Tibial nerve (tissue), 4 donors: ENCODE measurements around the gene NDUFB2. TPM values are rescaled to one million over a fixed set of nuclear protein-coding genes. Genes with fewer than 3 reads are reported as not detected.
"Not testable (repeated sequence)": the region's sequence is repeated elsewhere in the genome, so short reads cannot be mapped to it uniquely, and the experiment has no call there.

Source experiments
- DNase-seq, 2 donors: peaks; one replicate each; pipeline ENCODE4 v3.0.0-alpha.2; 2019; ENCODE audit warnings: low spot score in 2 of 2
- H3K27ac ChIP-seq, 4 donors: fragments of 200-600 bp; sonication (generic) in 3 of 4; one replicate each; pipeline ENCODE4 v1.5.1; 2017 to 2019; ENCODE audit warnings: mild to moderate bottlenecking in 1 of 4
- H3K27me3 ChIP-seq, 2 donors: fragments of 200-600 bp; sonication (generic) in 1 of 2; one replicate each; pipeline versions ENCODE4 v1.5.1 to v1.6.0; 2017 to 2019
- H3K36me3 ChIP-seq, 3 donors: fragments of 200-600 bp; sonication (generic); one replicate each; pipeline ENCODE4 v1.5.1; 2018 to 2019
- H3K4me1 ChIP-seq, 4 donors: fragments of 200-600 bp; sonication (generic) in 3 of 4; one replicate each; pipeline ENCODE4 v1.5.1; 2017 to 2019
- H3K4me3 ChIP-seq, 4 donors: fragments of 200-600 bp; sonication (generic) in 3 of 4; one replicate each; pipeline ENCODE4 v1.5.1; 2017 to 2019; ENCODE audit warnings: mild to moderate bottlenecking in 1 of 4, moderate library complexity in 1 of 4
- H3K9me3 ChIP-seq, 4 donors: fragments of 200-600 bp; sonication (generic) in 3 of 4; one replicate each; pipeline ENCODE4 v1.5.1; 2017 to 2019
- CTCF ChIP-seq, 5 experiments: fragments of 200-600 bp in 3 of 5; fragments of 450-650 bp in 2 of 5; sonication (generic) in 3 of 5; IDR thresholded peaks; one replicate each; pipeline ENCODE4 v1.5.1; 2016 to 2019; ENCODE audit warnings: antibody characterized with exemption in 5 of 5, mild to moderate bottlenecking in 3 of 5, moderate library complexity in 2 of 5
- EP300 ChIP-seq, 2 donors: sonication (generic); formaldehyde crosslinking; IDR thresholded peaks; one replicate each; pipeline ENCODE4 v1.6.1; 2017; ENCODE audit warnings: antibody characterized with exemption in 2 of 2, mild to moderate bottlenecking in 1 of 2
- POLR2A ChIP-seq, 2 donors: fragments of 450-650 bp; IDR thresholded peaks; one replicate each; pipeline ENCODE4 v1.6.1; 2017; ENCODE audit warnings: antibody characterized with exemption in 2 of 2, mild to moderate bottlenecking in 2 of 2, moderate library complexity in 2 of 2
- WGBS, 2 donors: methylation state at CpG; one replicate each; pipeline ENCODE4 v1.1.5; 2018; 5-methylcytosine and 5-hydroxymethylcytosine counted together
- total RNA-seq, 4 donors: library from RNA; depleted of rRNA; stranded (reverse); fragments of >200 nt; gene quantifications; one replicate each; pipeline ENCODE4 v1.1.0, GENCODE V29; 2016

Gene NDUFB2
- total RNA-seq, 4 donors from 2014 or later = 122 to 288 (median 162) TPM

DNA sequence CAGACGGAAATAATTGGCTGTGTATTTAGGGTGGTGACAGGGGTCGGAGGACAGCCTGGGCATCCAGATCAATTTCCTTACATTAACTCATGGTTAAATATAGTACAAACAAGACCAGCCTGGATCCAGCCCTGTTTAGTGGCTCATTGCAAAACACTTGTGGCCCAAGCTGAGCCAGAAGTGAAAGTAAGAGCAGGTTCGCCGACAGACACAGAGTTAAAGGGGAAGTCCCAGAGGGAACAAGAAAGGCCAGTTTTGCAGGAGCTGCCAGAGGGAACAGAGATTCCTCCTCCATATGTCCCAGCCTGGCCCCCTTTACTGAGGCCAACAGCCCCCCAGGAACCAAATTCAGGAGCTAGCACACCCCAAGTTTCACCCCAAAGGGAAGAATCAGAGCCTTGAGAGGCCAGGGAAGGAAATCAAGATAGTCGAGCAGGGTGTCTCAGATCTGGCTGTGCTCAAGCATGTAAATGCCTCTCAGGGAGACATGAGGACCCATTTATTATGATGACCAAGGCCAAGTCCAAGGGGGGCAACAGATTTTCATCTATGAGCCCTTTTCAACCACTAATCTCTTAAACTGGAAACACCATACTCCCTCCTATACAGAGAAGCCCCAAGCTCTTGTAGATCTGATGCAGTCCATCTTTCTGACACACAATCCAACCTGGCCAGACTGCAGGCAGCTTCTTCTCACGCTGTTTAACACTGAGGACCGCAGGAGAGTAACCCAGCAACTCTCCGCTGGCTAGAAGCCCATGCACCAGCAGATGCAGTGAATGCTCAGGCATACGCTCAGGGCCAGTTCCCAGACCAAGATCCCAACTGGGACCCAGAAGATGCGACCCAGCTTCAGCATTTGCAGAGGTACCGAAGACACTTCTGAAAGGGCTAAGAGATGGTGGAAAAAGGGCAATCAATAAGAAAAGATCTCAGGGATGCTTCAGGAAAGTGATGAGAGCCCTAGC lies 39.7 kb upstream of the NDUFB2 start:
- Histone ChIP-seq H3K9me3 (no peaks in the 10 kb centered on the region), H3K4me3 (peak overlapping the region in 2 of 4 donors; percentile 34 to 41), H3K27me3 (no peaks in the 10 kb centered on the region), H3K36me3 (no peaks in the 10 kb centered on the region), H3K4me1 (peaks cover 0 to 19% (median 3%) of the 10 kb centered on the region in 4 donors), H3K27ac (peak overlapping the region in 3 of 4 donors; percentile 51 to 66 (median 62))
- TF ChIP-seq POLR2A (IDR thresholded peaks at IDR 0.05) (no peak), EP300 (IDR thresholded peaks at IDR 0.05) (peak in 1 of 2 donors; percentile 27), CTCF (IDR thresholded peaks at IDR 0.05) (no peak)
- WGBS, 2 donors = 51 to 53% methylated on average over 11 of the region's 11 CpGs
- no peak for DNase-seq

DNA sequence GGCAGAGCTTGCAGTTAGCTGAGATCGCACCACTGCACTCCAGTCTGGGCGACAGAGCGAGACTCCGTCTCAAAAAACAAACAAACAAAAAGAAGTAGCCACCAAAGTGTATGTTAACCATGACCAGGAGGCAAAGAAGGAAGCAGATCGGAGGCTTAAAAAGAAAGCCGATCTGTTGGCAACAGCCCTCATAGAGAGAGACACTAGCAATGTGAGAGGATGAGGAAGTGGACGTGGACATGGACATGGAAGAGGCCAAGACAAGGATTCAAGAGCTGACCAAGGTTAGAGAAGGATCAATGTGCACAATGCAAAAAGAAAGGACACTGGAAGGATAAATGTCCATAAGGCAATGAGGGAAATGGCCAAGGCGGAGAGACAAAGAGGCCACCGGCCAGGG lies 38.6 kb upstream of the NDUFB2 start:
- WGBS, 2 donors = 92 to 93% methylated on average over 9 of the region's 9 CpGs
- TF ChIP-seq EP300 (IDR thresholded peaks at IDR 0.05) = no peak
- no peak for TF ChIP-seq CTCF (IDR thresholded peaks at IDR 0.05)
- TF ChIP-seq POLR2A (IDR thresholded peaks at IDR 0.05) = no peak
- no peak for DNase-seq
- Histone ChIP-seq H3K9me3 (no peaks in the 10 kb centered on the region), H3K27ac (no peak overlapping the region), H3K4me1 (peaks cover 0 to 19% (median 3%) of the 10 kb centered on the region in 4 donors), H3K36me3 (no peaks in the 10 kb centered on the region), H3K27me3 (no peaks in the 10 kb centered on the region), H3K4me3 (no peak overlapping the region)

DNA sequence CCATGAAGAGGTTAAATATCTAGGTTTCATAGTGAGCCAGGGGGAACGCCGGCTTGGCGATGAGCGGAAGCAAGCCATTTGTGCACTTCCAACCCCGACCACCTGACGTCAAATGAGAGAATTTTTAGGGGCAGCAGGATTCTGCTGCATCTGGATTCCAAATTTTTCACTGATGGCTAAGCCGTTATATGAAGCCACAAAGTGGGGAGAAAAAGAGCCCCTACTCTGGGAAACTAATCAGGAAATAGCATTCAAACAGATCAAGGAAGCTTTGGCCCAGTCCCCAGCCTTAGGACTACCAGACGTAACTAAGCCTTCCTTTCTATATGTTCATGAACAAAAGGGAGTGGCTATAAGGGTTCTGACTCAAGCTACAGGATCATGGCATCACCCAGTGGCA lies 36.7 kb upstream of the NDUFB2 start:
- Histone ChIP-seq H3K4me1 (peaks cover 0 to 14% (median 3%) of the 10 kb centered on the region in 4 donors), H3K36me3 (no peaks in the 10 kb centered on the region), H3K9me3 (no peaks in the 10 kb centered on the region), H3K27me3 (no peaks in the 10 kb centered on the region), H3K27ac (no peak overlapping the region), H3K4me3 (no peak overlapping the region)
- no peak for TF ChIP-seq POLR2A (IDR thresholded peaks at IDR 0.05)
- no peak for TF ChIP-seq EP300 (IDR thresholded peaks at IDR 0.05)
- no peak for TF ChIP-seq CTCF (IDR thresholded peaks at IDR 0.05)
- no peak for DNase-seq
- WGBS, 2 donors = 44 to 58% methylated on average over 8 of the region's 8 CpGs

DNA sequence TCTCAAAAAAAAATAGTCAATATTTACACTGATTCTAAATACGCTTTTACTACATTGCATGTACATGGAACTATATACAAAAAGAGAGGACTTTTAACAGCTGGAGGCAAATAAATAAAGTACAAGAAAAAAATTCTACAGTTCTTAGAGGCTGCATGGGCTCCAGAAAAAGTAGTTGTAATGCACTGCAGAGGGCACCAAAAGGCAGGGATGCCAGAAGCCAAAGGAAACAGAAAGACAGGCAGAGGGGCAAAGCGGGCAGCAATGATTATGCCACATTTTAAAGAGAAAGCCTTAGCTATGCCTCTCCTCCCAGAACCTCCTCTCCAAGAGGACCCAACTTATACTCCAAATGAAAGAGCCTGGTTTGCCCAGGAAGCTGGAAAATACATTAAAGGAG lies 35.4 kb upstream of the NDUFB2 start:
- Histone ChIP-seq H3K27ac (no peak overlapping the region), H3K27me3 (no peaks in the 10 kb centered on the region), H3K9me3 (no peaks in the 10 kb centered on the region), H3K4me3 (no peak overlapping the region), H3K4me1 (peaks cover 0 to 12% (median 3%) of the 10 kb centered on the region in 4 donors), H3K36me3 (no peaks in the 10 kb centered on the region)
- WGBS, 2 donors = 55 to 62% methylated on average over 2 of the region's 2 CpGs
- DNase-seq = no peak
- TF ChIP-seq EP300 (IDR thresholded peaks at IDR 0.05) = no peak
- TF ChIP-seq POLR2A (IDR thresholded peaks at IDR 0.05) = no peak
- no peak for TF ChIP-seq CTCF (IDR thresholded peaks at IDR 0.05)

DNA sequence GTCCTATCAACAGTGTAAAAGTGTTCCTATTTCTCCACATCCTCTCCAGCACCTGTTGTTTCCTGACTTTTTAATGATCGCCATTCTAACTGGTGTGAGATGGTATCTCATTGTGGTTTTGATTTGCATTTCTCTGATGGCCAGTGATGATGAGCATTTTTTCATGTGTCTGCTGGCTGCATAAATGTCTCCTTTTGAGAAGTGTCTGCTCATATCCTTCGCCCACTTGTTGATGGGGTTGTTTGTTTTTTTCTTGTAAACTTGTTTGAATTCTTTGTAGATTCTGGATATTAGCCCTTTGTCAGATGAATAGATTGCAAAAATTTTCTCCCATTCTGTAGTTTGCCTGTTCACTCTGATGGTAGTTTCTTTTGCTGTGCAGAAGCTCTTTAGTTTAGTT lies 33.6 kb upstream of the NDUFB2 start:
- 98 to 100% methylated on average over 1 to 2 of the region's 2 CpGs for WGBS, 2 donors

More for the DNA sequence above, 33.6 kb upstream of the NDUFB2 start:
- not testable (repeated sequence) for H3K27me3 ChIP-seq, H3K4me3 ChIP-seq, H3K27ac ChIP-seq, H3K9me3 ChIP-seq, H3K36me3 ChIP-seq, DNase-seq, H3K4me1 ChIP-seq
